Right lobe of liver (tissue), 6 donors: ENCODE measurements around the gene MXRA7. TPM values are rescaled to one million over a fixed set of nuclear protein-coding genes. Genes with fewer than 3 reads are reported as not detected.

Experiments used
- ATAC-seq, 4 donors: fragments of 200-7000 bp; cut with Tn5 transposase; one replicate each; pipeline ENCODE4 v1.9.1; 2020; ENCODE audit warnings: mild to moderate bottlenecking in 4 of 4, moderate library complexity in 4 of 4
- DNase-seq, 3 donors: peaks; one replicate each; pipeline ENCODE4 v3.0.0-alpha.2; 2020
- H3K27ac ChIP-seq, 3 donors: fragments of 200-600 bp; one replicate each; pipeline ENCODE4 v1.8.0; 2022
- H3K27me3 ChIP-seq, 2 donors: fragments of 200-600 bp; one replicate each; pipeline ENCODE4 v1.8.0; 2022
- H3K36me3 ChIP-seq, 4 donors: fragments of 200-600 bp; sonication (generic) in 1 of 4; one replicate each; pipeline versions ENCODE4 v1.5.1 to v1.8.0; 2017 to 2022; ENCODE audit warnings: control low read depth in 1 of 4
- H3K4me1 ChIP-seq, 4 donors: fragments of 200-600 bp; sonication (generic) in 1 of 4; one replicate each; pipeline versions ENCODE4 v1.5.1 to v1.8.0; 2017 to 2022; ENCODE audit warnings: control low read depth in 1 of 4
- H3K4me3 ChIP-seq, 3 donors: fragments of 200-600 bp; one replicate each; pipeline ENCODE4 v1.8.0; 2022
- H3K9me3 ChIP-seq, 4 donors: fragments of 200-600 bp; sonication (generic) in 1 of 4; one replicate each; pipeline versions ENCODE4 v1.5.1 to v1.8.0; 2017 to 2022; ENCODE audit warnings: control low read depth in 1 of 4
- CTCF ChIP-seq, 4 donors: fragments of 200-600 bp in 3 of 4; fragments of 450-650 bp in 1 of 4; IDR thresholded peaks; one replicate each; pipeline versions ENCODE4 v1.5.1 to v1.8.0; 2016 to 2022; ENCODE audit warnings: antibody characterized with exemption in 4 of 4, mild to moderate bottlenecking in 2 of 4
- POLR2A ChIP-seq: fragments of 450-650 bp; IDR thresholded peaks from one replicate; pipeline ENCODE4 v1.6.1; 2017; ENCODE audit warnings: antibody characterized with exemption, mild to moderate bottlenecking
- WGBS: methylation state at CpG from one replicate; pipeline ENCODE4 v1.1.6; 2018; ENCODE audit warnings: low coverage, low lambda C conversion rate; ENCODE audit not compliant: insufficient coverage; ENCODE audit errors: missing lambda C conversion rate; 5-methylcytosine and 5-hydroxymethylcytosine counted together
- intact Hi-C, 2 donors: fragments of 100-400 bp; cut with DNase I; formaldehyde crosslinking; loops; one replicate each; pipeline versions ENCODE4 v1.11.2 to v1.14.1; 2022
- total RNA-seq, 6 experiments: library from RNA; depleted of rRNA in 2 of 6; stranded (reverse); fragments of >200 nt in 2 of 6; fragmentation: NEBNext Ultra II Directional in 3 of 6; extraction: Animal tissue kit (Norgen Biotek cat#: 25700) in 3 of 6; gene quantifications; one replicate each; pipeline versions ENCODE4 v1.1.0 to v1.2.4, GENCODE V29; 2016 to 2023
- donor health status: DM: no; HTN: yes; CAD: no.
- donor health status: DM: no; HTN: no; CAD: no.
- donor health status: DM: no; HTN: no; CAD: no.
- donor health status: DM: no; HTN: yes; CAD: no.
- donor health status: DM: no; HTN: yes; CAD: no.

The MXRA7 gene
- total RNA-seq, 6 experiments from 2014 or later: 7.7 to 25.4 (median 15.3) TPM

DNA sequence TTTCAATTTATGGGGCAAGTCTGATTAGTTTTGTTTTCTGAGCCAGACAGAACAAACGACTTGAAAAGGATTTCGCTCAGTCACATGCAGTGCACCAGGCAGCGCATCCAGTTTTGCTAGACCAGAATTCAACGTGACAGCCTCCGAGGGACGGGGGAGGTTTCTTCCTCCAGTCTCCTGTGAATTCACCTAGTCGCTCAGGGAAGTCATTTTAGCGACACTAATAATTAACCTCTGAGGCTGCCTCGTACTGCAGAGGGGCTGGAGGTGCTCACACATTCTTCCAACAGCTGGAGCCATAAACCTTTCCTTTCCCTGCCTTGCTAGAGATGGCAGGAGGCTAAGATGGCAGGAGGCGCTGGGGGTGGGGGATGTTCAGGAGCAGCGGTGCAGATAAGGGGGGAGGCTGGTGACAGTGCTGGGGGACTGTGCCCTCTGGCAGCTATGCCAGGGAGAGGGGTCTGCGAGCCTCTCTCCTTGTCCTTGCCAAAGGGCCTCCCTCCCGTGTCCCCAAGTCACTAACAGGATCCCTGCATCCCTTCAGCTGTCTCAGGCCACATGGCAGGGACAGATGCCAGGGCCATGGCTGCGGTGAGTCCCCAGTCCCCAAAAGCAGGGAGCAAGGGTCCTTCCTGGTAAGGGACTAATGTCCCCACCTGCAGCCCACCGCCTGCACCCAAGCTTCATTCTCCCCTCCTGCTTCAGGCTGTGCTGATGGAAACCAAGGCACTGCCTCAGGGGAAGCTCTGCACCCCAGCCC, 24.0 kb downstream of the MXRA7 start:
- whole genome bisulfite sequencing: 74% methylated on average over 8 of the region's 15 CpGs
- Histone ChIP-seq H3K9me3 (no peaks in the 10 kb centered on the region), H3K4me1 (no peaks in the 10 kb centered on the region), H3K27me3 (no peaks in the 10 kb centered on the region), H3K27ac (peak overlapping the region in 1 of 3 donors; percentile 65), H3K4me3 (no peak overlapping the region), H3K36me3 (no peaks in the 10 kb centered on the region)
- DNase-seq (no peak), ATAC-seq (no peak)
- TF ChIP-seq POLR2A: no peak
- no peak for TF ChIP-seq CTCF (IDR thresholded peaks at IDR 0.05)
- intact Hi-C loops: no loop called here

DNA sequence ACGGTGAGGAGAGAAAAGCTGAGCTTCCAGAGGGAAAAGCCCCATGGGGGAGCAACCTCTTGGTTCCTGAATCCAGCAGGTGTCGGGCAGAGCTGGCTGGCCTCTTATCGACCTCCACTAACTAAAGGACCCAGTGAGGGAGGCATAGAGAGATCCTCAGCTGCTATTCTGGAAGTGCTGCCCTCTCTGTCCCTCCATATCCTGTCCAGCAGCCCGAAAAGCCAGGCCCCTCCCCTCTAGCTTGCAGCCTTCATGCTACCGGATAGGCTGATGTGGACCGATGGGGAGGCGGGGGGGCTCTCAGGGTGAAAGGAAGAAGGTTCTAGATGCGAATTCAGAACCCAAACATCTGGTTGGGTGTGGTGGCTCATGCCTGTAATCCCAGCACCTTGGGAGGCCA, 24.9 kb downstream of the MXRA7 start:
- intact Hi-C loops: no loop called here
- Histone ChIP-seq H3K4me1 (no peaks in the 10 kb centered on the region), H3K27ac (no peak overlapping the region), H3K9me3 (no peaks in the 10 kb centered on the region), H3K4me3 (no peak overlapping the region), H3K27me3 (no peaks in the 10 kb centered on the region), H3K36me3 (no peaks in the 10 kb centered on the region)
- WGBS: 59% methylated on average over 5 of the region's 8 CpGs
- ATAC-seq (peak; percentile 25 to 44 (median 38)), DNase-seq (no peak)
- TF ChIP-seq CTCF (IDR thresholded peaks at IDR 0.05): no peak
- TF ChIP-seq POLR2A: no peak

- no peak for TF ChIP-seq POLR2A
- TF ChIP-seq CTCF (IDR thresholded peaks at IDR 0.05): no peak
- Histone ChIP-seq H3K9me3 (no peaks in the 10 kb centered on the region), H3K4me3 (no peak overlapping the region), H3K36me3 (no peaks in the 10 kb centered on the region), H3K27me3 (no peaks in the 10 kb centered on the region), H3K4me1 (no peaks in the 10 kb centered on the region), H3K27ac (no peak overlapping the region)
- no peak for DNase-seq
- no peak for ATAC-seq
- WGBS: 78% methylated on average over 4 of the region's 12 CpGs
- intact Hi-C loops: no loop called here
Measured at GRCh38 chr17:76685366-76685765, 25.4 kb downstream of the MXRA7 start.

DNA sequence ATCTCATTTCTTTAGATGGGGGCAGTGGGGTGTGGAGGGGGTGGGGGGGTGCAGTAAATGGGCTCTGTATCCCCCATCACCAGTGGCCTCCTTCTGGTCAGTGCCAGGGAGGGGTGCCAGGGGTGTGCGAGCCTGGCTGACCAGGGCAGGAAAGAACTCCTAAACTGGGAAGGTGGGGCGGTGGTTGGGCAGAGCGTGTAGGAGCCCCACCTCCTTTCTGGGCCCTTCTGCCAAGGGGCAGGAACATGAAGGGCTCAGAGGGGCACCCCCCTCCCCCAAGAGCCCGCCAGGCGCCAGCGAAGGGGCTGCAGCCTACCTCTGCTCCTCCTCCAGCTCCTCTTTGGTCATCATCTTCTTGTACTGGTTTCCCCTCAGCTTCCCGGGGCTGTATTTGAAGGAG, 26.0 kb downstream of the MXRA7 start:
- no peak for DNase-seq
- Histone ChIP-seq H3K9me3 (no peaks in the 10 kb centered on the region), H3K4me1 (no peaks in the 10 kb centered on the region), H3K27me3 (no peaks in the 10 kb centered on the region), H3K36me3 (no peaks in the 10 kb centered on the region), H3K27ac (no peak overlapping the region), H3K4me3 (no peak overlapping the region)
- WGBS: 77% methylated on average over 6 of the region's 7 CpGs
- intact Hi-C loops: no loop called here
- TF ChIP-seq POLR2A (no peak), CTCF (IDR thresholded peaks at IDR 0.05) (no peak)
- ATAC-seq: no peak
